ENCODE data around the gene EPC2.
"Not testable (repeated sequence)": the region's sequence is repeated elsewhere in the genome, so short reads cannot be mapped to it uniquely, and the experiment has no call there.

The EPC2 gene

GRCh38 chr2:148642891-148643416, 1.6 kb upstream of the EPC2 start:
- DNase-seq: no peak

GRCh38 chr2:148643421-148643820, 1.1 kb upstream of the EPC2 start:
- no peak for DNase-seq

DNA sequence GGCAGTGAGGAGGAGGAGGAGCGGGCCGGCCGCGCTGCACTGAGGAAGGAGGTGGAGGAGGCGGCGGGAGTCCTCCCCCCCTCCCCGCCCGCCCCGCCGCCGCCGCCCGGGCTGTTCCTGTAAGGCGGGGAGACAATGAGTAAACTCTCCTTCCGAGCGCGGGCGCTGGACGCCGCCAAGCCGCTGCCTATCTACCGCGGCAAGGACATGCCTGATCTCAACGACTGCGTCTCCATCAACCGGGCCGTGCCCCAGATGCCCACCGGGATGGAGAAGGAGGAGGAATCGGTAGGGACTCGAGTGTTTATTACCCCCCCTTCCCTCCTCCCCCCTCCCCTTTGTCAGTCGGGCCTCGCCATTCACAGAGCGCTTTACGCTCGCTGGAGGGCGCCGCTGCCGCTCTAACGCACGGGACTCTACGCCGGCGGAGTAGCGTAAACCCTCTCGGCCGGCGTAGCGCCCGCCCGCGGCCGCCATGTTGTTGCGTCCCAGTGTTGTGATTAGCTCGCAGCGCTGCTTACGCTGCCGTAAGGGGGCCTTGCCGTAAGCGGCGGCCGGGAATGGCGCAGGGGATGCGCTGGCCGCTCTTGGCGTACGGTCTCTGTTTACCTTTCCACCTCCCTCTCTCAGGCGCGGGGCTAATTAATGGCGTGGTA, 460 bp downstream of the EPC2 start:
- peak; percentile 90 for DNase-seq

- peak; percentile 36 for DNase-seq
Measured at GRCh38 chr2:148645539-148646230, 1.1 kb downstream of the EPC2 start.

DNA sequence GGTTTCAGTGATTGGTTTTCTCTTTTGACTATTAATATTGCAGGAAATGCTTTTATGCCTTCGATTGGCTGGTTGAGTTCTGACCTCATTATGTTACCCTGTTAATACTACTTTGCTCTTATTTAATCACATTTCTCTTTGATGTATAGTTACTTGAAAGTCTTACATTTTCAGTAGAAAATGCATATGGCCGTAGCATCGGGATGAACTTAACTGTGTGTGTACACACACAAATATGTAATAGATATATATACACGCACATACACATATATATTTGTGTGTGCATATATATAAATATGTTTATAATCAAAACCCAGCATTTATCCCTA, 1.6 kb downstream of the EPC2 start:
- no peak for DNase-seq

DNA sequence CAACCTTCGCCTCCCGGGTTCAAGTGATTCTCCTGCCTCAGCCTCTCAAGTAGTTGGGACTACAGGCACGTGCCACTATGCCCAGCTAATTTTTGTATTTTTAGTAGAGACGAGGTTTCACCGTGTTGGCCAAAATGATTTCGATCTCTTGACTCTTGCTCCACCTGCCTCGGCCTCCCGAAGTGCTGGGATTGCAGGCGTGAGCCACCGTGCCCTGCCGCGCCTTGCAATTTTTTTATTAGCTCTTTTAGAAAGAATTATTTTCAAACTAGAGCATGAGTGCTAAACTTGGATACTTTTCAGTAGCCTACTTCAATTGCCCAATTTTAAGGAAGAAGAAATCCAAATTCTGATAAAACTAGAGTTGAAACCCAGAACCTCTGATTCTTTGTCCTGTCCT, 3.2 kb downstream of the EPC2 start:
- not testable (repeated sequence) for DNase-seq

DNA sequence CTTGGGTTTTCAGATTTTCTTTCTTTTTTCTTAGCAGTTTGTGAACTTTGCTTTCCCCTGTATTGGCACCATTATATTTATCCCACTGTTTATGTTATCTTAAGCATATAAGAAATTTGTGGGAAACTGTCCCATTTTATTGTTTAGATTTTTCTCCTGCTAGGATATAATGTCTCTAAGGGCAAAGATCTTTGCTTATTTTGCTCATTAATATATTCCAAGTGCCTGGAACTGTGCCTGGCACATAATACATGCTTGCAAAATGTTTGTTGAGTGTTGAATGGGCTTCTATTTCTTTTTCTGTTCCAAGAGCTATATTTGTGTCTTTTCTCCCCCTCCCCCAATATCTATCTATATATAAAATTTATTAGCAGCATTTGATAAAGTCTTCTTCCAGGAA, 5.4 kb downstream of the EPC2 start:
- no peak for DNase-seq

DNA sequence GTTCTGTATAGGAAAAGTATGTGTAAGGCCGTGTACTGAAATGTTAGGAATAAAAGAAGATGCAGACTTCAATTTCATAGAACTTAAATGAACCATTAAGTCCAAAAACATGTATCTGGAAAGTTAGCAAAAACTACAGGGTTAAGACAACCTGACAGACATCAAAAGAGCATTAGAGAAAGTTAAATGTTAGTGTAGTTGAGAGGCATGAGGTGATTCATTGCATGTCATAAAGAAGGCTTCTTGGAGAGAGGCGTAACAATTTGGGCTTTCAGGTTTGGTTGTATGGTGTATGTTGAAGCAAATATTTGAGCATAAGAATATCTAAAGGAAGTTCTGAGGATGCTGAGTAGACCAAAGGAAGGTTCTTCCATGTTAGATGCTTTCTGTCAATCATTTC, 6.3 kb downstream of the EPC2 start:
- DNase-seq: no peak

GRCh38 chr2:148651972-148652371, 7.4 kb downstream of the EPC2 start:
- no peak for DNase-seq

DNA sequence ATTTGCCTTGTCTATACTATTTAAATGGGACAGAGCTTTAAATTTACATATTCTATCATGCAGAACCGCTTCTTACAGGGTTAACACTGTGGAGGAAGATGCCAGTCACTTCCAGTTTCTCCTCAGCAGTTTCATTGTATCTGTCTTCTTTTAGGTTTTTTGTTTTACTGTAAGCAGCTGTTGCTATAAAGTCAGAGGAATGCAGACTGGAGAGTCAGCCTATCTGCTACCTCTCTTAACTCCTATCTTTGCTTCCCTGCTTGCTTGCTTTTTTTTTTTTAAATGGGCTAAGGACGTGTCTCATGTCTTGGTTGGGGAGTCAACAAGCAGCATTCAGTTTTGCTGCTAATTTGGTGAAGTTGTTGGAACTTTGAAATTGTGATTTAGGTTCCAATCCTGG, 8.9 kb downstream of the EPC2 start:
- DNase-seq: no peak

DNA sequence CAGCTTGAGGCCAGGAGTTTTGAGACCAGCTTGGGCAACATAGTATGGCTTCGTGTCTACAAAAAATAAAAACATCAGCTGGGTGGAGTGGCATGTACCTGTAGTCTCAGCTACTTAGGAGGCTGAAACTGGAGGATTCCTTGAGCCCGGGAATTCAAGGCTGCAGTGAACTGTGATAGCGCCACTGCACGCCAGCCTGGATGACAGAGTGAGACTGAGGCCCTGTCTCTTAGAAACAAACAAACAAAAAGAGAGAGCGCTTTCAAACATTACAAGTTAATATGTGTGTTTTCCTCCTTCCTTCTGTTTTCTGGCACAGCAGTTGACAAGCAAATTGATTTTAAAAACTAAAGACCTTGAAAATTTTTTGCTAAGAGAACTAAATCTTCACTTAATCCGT, 9.9 kb downstream of the EPC2 start:
- no peak for DNase-seq

- no peak for DNase-seq
Measured at GRCh38 chr2:148656516-148656915, 12.0 kb downstream of the EPC2 start.

DNA sequence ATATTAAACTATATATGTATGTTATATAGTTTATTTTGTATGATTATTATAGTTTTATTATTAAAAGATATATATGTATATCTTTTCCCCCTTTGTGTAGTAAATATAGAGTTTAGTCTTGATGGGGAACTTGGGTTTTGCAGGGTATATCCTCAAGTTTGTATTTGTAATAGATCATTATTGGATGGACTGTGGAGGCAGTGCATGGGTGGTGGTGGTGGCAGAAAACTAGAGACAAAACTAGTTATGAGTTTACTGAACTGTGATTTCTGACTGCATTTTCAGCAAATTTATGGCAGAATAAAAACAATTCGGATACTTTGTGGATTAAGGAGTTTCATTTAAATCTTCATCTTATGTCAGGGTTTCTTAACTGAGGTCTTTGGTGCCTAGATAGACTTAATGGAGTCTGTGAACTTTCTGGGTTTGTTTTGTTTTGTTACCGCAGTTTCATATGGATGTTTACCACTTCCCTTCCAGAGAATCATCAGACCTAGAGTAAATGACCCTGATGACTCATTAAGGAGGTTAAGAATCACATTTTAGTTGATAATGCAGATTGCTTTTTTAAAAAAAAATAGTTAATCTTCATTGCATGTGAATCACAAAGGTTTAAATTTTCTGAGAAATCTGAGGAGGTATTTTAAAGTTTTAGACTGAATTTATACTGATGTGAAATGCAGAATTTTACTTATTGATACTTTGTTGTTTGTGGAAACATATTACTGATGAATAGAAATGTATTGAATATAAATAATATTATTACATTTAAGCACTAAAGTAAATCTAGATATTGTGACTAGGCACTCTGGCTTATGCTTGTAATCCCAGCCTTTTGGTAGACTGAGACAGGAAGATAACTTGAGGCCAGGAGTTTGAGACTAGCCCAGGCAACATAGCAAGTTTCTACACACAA, 14.5 kb downstream of the EPC2 start:
- DNase-seq: no peak

GRCh38 chr2:148660999-148661398, 16.4 kb downstream of the EPC2 start:
- DNase-seq: no peak

DNA sequence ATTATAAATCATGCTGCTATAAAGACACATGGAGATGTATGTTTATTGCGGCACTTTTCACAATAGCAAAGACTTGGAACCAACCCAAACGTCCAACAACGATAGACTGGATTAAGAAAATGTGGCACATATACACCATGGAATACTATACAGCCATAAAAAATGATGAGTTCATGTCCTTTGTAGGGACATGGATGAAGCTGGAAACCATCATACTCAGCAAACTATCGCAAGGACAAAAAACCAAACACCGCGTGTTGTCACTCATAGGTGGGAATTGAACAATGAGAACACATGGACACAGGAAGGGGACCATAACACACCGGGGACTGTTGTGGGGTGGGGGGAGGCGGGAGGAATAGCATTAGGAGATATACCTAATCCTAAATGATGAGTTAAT, 17.8 kb downstream of the EPC2 start:
- not testable (repeated sequence) for DNase-seq

DNA sequence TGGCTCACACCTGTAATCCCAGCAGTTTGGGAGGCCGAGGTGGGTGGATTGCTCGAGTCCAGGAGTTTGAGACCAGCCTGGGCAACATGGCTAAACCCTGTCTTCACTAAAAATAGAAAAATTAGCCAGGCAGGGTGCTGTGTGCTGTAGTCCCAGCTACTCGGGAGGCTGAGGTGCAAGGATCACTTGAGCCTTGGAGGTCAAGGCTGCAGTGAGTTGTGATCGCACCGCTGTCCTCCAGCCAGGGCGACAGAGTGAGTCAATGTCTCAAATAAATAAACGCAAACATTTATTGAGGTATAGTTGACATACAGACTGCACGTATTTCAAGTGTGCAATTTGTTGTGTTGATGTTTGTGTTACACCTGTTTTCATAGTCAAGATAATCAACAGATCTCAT, 19.7 kb downstream of the EPC2 start:
- DNase-seq: no peak

- no peak for DNase-seq
Measured at GRCh38 chr2:148666555-148666954, 22.0 kb downstream of the EPC2 start.

- no peak for DNase-seq
Measured at GRCh38 chr2:148667113-148667836, 22.7 kb downstream of the EPC2 start.

GRCh38 chr2:148670773-148671172, 26.2 kb downstream of the EPC2 start:
- no peak for DNase-seq

DNA sequence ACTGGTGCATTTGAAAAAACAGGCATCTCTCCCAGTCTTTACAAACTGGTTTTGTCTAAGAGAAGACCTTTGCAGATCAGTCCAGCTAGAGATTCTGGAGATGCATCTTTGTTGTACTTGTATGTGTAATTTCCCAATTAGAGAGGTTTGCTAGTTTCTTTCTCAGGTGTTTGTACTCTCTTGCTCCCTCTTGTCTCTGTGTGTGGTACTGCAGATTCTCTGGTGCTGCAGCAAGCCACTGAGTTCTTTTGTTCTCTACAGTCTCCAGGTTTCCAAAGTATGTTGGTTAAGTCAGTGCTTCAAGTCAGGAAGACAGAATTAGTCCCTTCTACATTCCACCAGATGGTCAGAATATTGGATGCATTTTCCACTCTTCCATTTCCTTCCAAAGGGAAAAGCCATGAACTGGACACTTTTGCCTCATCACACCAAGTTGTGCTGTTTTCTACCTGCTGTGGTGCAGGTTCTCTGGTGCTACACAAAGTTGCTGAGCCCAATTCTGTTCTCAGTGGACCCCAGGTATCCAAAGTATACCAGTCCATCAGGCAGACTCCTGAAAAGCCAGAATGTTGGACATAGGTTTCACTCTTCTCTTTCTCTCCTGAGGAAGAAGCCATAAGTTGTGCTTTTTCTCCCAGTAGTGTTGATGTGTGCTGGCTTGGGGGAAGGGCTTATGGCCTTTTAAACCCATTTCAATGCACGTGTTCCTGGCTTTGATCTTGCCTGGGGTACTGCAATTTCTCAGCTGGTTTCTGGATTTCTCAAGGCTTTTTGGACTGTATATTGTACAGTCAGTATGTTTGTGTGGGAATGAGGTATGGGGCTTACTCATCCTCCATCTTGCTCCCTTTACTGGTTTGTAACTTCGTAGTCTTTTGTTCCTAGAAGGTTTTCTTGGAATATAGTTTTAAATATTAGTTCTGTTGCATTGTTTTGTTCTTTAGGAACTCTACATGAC, 29.8 kb downstream of the EPC2 start:
- DNase-seq: no peak

- DNase-seq: no peak
Measured at GRCh38 chr2:148675708-148676107, 31.2 kb downstream of the EPC2 start.
